Astrocyte (in vitro differentiated cells and primary cell): ENCODE measurements around the gene ZNF185. TPM values are rescaled to one million over a fixed set of nuclear protein-coding genes. Genes with fewer than 3 reads are reported as not detected.
A peak's percentile ranks its signal among the peaks of the same experiment; 100 is the strongest.

Experiments used
- DNase-seq: peaks from one replicate; pipeline ENCODE4 v3.0.0-alpha.2; 2010; ENCODE audit warnings: low read depth
- FAIRE-seq: peaks from 2 replicates; lab custom pipeline; 2011; peaks lifted over from hg19 to GRCh38; lab: Jason Lieb, UNC
- H2AFZ ChIP-seq: 2 replicates; pipeline ENCODE4 v1.6.0; 2012; ENCODE audit warnings: low read depth, low read length, inconsistent platforms
- H3K27ac ChIP-seq: 2 replicates; pipeline ENCODE4 v1.5.1; 2011; ENCODE audit warnings: low read depth, low read length, inconsistent platforms
- H3K27me3 ChIP-seq: 2 replicates; pipeline ENCODE4 v1.6.0; 2011; ENCODE audit warnings: low read length, inconsistent platforms; ENCODE audit not compliant: insufficient read depth
- H3K36me3 ChIP-seq: 2 replicates; pipeline ENCODE4 v1.5.1; 2011; ENCODE audit warnings: low read length, inconsistent platforms; ENCODE audit not compliant: insufficient read depth
- H3K4me1 ChIP-seq: 2 replicates; pipeline ENCODE4 v1.5.1; 2011; ENCODE audit warnings: low read length, inconsistent platforms; ENCODE audit not compliant: insufficient read depth
- H3K4me2 ChIP-seq: 2 replicates; pipeline ENCODE4 v1.6.0; 2012; ENCODE audit warnings: low read length, inconsistent platforms
- H3K4me3 ChIP-seq: 2 replicates; pipeline ENCODE4 v1.5.1; 2011; ENCODE audit warnings: low read depth, mild to moderate bottlenecking, low read length, inconsistent platforms; ENCODE audit not compliant: insufficient read depth
- H3K79me2 ChIP-seq: 2 replicates; pipeline ENCODE4 v1.6.0; 2012; ENCODE audit warnings: mild to moderate bottlenecking, low read length, inconsistent platforms; ENCODE audit not compliant: insufficient read depth
- H3K9ac ChIP-seq: 2 replicates; pipeline ENCODE4 v1.6.0; 2012; ENCODE audit warnings: mild to moderate bottlenecking, low read length, inconsistent platforms
- H3K9me3 ChIP-seq: 2 replicates; pipeline ENCODE4 v1.5.1; 2012; ENCODE audit warnings: low read depth, mild to moderate bottlenecking, low read length, inconsistent platforms; ENCODE audit not compliant: insufficient read depth
- H4K20me1 ChIP-seq: 2 replicates; pipeline ENCODE4 v1.6.0; 2012; ENCODE audit warnings: low read length, inconsistent platforms; ENCODE audit not compliant: insufficient read depth
- H3K27ac Mint-ChIP-seq: one replicate; pipeline ENCODE4 v1.8.0; 2021; ENCODE audit warnings: mild to moderate bottlenecking, mixed read lengths; ENCODE audit not compliant: unreplicated experiment
- H3K27me3 Mint-ChIP-seq: one replicate; pipeline ENCODE4 v1.8.0; 2021; ENCODE audit warnings: low read depth, mixed read lengths; ENCODE audit not compliant: unreplicated experiment
- H3K36me3 Mint-ChIP-seq: one replicate; pipeline ENCODE4 v1.8.0; 2021; ENCODE audit warnings: low read depth, mixed read lengths; ENCODE audit not compliant: unreplicated experiment
- H3K4me1 Mint-ChIP-seq: one replicate; pipeline ENCODE4 v1.8.0; 2021; ENCODE audit warnings: low read depth, mixed read lengths; ENCODE audit not compliant: unreplicated experiment
- H3K4me3 Mint-ChIP-seq: one replicate; pipeline ENCODE4 v1.8.0; 2021; ENCODE audit warnings: mild to moderate bottlenecking, moderate library complexity, mixed read lengths; ENCODE audit not compliant: unreplicated experiment
- H3K9me3 Mint-ChIP-seq: one replicate; pipeline ENCODE4 v1.8.0; 2021; ENCODE audit warnings: mild to moderate bottlenecking, mixed read lengths; ENCODE audit not compliant: unreplicated experiment
- EZH2 ChIP-seq: IDR thresholded peaks from 2 replicates; pipeline ENCODE4 v1.6.1; 2012; ENCODE audit warnings: mild to moderate bottlenecking, low read length, inconsistent platforms; ENCODE audit not compliant: insufficient read depth
- total RNA-seq: library from RNA; stranded (reverse); gene quantifications from 2 replicates; pipeline ENCODE4 v1.2.1, GENCODE V29; 2021
- TF ChIP-seq, protein P1 (sequence below): IDR thresholded peaks from 2 replicates; pipeline ENCODE4 v1.5.1; 2011; ENCODE audit warnings: low read depth, mild to moderate bottlenecking, inconsistent platforms, low read length, moderate library complexity; ENCODE audit not compliant: insufficient read depth

Gene ZNF185
- total RNA-seq, 1 donor from 2014 or later = 16.2 TPM

GRCh38 chrX:152925835-152926234, 28.0 kb downstream of the ZNF185 start:
- Mint-ChIP-seq H3K9me3 (no peaks in the 10 kb centered on the region), H3K36me3 (peaks cover 2% of the 10 kb centered on the region), H3K27me3 (peaks cover 2% of the 10 kb centered on the region), H3K27ac (no peak overlapping the region), H3K4me3 (no peak overlapping the region), H3K4me1 (peaks cover 6% of the 10 kb centered on the region)
- H3K27me3 ChIP-seq = no peaks in the 10 kb centered on the region
- peaks cover 3% of the 10 kb centered on the region for H3K4me1 ChIP-seq
- no peak overlapping the region for H3K4me2 ChIP-seq
- TF ChIP-seq, protein P1, sequence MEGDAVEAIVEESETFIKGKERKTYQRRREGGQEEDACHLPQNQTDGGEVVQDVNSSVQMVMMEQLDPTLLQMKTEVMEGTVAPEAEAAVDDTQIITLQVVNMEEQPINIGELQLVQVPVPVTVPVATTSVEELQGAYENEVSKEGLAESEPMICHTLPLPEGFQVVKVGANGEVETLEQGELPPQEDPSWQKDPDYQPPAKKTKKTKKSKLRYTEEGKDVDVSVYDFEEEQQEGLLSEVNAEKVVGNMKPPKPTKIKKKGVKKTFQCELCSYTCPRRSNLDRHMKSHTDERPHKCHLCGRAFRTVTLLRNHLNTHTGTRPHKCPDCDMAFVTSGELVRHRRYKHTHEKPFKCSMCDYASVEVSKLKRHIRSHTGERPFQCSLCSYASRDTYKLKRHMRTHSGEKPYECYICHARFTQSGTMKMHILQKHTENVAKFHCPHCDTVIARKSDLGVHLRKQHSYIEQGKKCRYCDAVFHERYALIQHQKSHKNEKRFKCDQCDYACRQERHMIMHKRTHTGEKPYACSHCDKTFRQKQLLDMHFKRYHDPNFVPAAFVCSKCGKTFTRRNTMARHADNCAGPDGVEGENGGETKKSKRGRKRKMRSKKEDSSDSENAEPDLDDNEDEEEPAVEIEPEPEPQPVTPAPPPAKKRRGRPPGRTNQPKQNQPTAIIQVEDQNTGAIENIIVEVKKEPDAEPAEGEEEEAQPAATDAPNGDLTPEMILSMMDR = no peak
- TF ChIP-seq EZH2 = no peak
- H3K9me3 ChIP-seq = no peaks in the 10 kb centered on the region
- H3K36me3 ChIP-seq = no peaks in the 10 kb centered on the region
- H2AFZ ChIP-seq = no peak overlapping the region
- H3K79me2 ChIP-seq = no peaks in the 10 kb centered on the region
- no peaks in the 10 kb centered on the region for H4K20me1 ChIP-seq
- DNase-seq = no peak
- H3K9ac ChIP-seq = no peak overlapping the region
- no peak for FAIRE-seq
- no peak overlapping the region for H3K27ac ChIP-seq
- H3K4me3 ChIP-seq = no peak overlapping the region

DNA sequence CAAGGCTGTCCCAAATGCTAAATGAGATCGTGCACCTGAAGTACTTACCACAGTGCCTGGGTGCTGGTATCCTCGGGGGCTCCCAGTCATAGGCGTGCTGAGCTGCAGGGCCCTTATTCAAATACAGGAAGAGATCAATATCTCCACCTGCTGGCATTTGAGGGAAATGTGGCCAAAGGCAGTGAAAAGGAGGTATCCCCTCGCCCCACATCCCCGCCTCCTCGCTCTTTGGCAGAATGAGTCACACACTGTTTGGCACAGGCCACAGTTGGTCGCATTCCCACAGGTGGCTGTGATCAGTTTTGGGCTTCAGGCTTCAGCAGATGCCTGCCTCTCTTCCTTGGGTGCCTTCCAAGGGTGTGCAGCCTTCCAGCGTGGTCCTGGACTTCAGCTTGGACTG, 28.4 kb downstream of the ZNF185 start:
- H4K20me1 ChIP-seq = no peaks in the 10 kb centered on the region
- FAIRE-seq = peak; percentile 99
- H3K36me3 Mint-ChIP-seq = peaks cover 2% of the 10 kb centered on the region
- H3K79me2 ChIP-seq = no peaks in the 10 kb centered on the region
- H3K9ac ChIP-seq = no peak overlapping the region
- peaks cover 3% of the 10 kb centered on the region for H3K4me1 ChIP-seq
- H2AFZ ChIP-seq = no peak overlapping the region
- no peaks in the 10 kb centered on the region for H3K9me3 ChIP-seq
- peaks cover 2% of the 10 kb centered on the region for H3K27me3 Mint-ChIP-seq
- no peak overlapping the region for H3K4me3 Mint-ChIP-seq
- H3K27ac Mint-ChIP-seq = no peak overlapping the region
- H3K36me3 ChIP-seq = no peaks in the 10 kb centered on the region
- no peaks in the 10 kb centered on the region for H3K9me3 Mint-ChIP-seq
- no peak overlapping the region for H3K4me3 ChIP-seq
- DNase-seq = peak; percentile 50
- no peak overlapping the region for H3K27ac ChIP-seq
- H3K27me3 ChIP-seq = no peaks in the 10 kb centered on the region
- peak overlapping the region; percentile 29 for H3K4me2 ChIP-seq
- TF ChIP-seq, protein P1 = peak; percentile 46
- no peak for TF ChIP-seq EZH2
- peaks cover 6% of the 10 kb centered on the region for H3K4me1 Mint-ChIP-seq

- Mint-ChIP-seq H3K4me3 (no peak overlapping the region), H3K27me3 (peaks cover 2% of the 10 kb centered on the region), H3K27ac (no peak overlapping the region), H3K4me1 (peaks cover 6% of the 10 kb centered on the region), H3K9me3 (no peaks in the 10 kb centered on the region), H3K36me3 (peaks cover 2% of the 10 kb centered on the region)
- Histone ChIP-seq H2AFZ (no peak overlapping the region), H4K20me1 (no peaks in the 10 kb centered on the region), H3K9me3 (no peaks in the 10 kb centered on the region), H3K9ac (no peak overlapping the region), H3K4me2 (no peak overlapping the region), H3K4me3 (no peak overlapping the region), H3K4me1 (peaks cover 3% of the 10 kb centered on the region), H3K36me3 (no peaks in the 10 kb centered on the region), H3K27me3 (no peaks in the 10 kb centered on the region), H3K27ac (no peak overlapping the region), H3K79me2 (no peaks in the 10 kb centered on the region)
- FAIRE-seq (peak; percentile 60), DNase-seq (no peak)
- no peak for TF ChIP-seq EZH2
- TF ChIP-seq, protein P1 = no peak
Observed at GRCh38 chrX:152926923-152927322, 29.1 kb downstream of the ZNF185 start.
